22Rv1 (cell line): Measurements from ENCODE around the gene DPYSL5.

Experiments
- H3K27ac ChIP-seq: fragments of 450-650 bp; 2 replicates; pipeline ENCODE4 v1.5.1; 2017
- CTCF ChIP-seq: fragments of 450-650 bp; IDR thresholded peaks from 2 replicates; pipeline ENCODE4 v1.5.1; 2017; ENCODE audit warnings: mild to moderate bottlenecking
- ZFX ChIP-seq: fragments of 450-650 bp; IDR thresholded peaks from 2 replicates; pipeline ENCODE4 v1.6.1; 2017; ENCODE audit warnings: antibody characterized with exemption, borderline replicate concordance

Gene DPYSL5

GRCh38 chr2:26847307-26847654, 651 bp upstream of the DPYSL5 start:
- TF ChIP-seq CTCF (no peak), ZFX (no peak)
- H3K27ac ChIP-seq, result no peak overlapping the region

GRCh38 chr2:26848336-26849055, 564 bp downstream of the DPYSL5 start:
- H3K27ac ChIP-seq, result no peak overlapping the region
- TF ChIP-seq CTCF, result no peak

GRCh38 chr2:26849056-26849999, 1.4 kb downstream of the DPYSL5 start:
- H3K27ac ChIP-seq, result no peak overlapping the region
- TF ChIP-seq CTCF (no peak), ZFX (no peak)

GRCh38 chr2:26850000-26850431, 2.1 kb downstream of the DPYSL5 start:
- no peak for TF ChIP-seq CTCF
- no peak for TF ChIP-seq ZFX
- no peak overlapping the region for H3K27ac ChIP-seq

- no peak overlapping the region for H3K27ac ChIP-seq
- TF ChIP-seq CTCF (no peak), ZFX (no peak)
Observed at GRCh38 chr2:26850505-26850904, 2.6 kb downstream of the DPYSL5 start.

GRCh38 chr2:26852405-26853306, 4.7 kb downstream of the DPYSL5 start:
- no peak overlapping the region for H3K27ac ChIP-seq
- no peak for TF ChIP-seq ZFX
- TF ChIP-seq CTCF, result no peak
